GM18909 (cell line): ENCODE data around the gene DENND1A.
A peak's percentile ranks its signal among the peaks of the same experiment; 100 is the strongest.
"Not testable (repeated sequence)": the region's sequence is repeated elsewhere in the genome, so short reads cannot be mapped to it uniquely, and the experiment has no call there.

Source experiments
- ATAC-seq: cut with Tn5 transposase; IDR thresholded peaks from one replicate; pipeline ENCODE4 v1.9.1; 2021; ENCODE audit warnings: mild to moderate bottlenecking; ENCODE audit not compliant: unreplicated experiment, poor library complexity

DENND1A gene

DNA sequence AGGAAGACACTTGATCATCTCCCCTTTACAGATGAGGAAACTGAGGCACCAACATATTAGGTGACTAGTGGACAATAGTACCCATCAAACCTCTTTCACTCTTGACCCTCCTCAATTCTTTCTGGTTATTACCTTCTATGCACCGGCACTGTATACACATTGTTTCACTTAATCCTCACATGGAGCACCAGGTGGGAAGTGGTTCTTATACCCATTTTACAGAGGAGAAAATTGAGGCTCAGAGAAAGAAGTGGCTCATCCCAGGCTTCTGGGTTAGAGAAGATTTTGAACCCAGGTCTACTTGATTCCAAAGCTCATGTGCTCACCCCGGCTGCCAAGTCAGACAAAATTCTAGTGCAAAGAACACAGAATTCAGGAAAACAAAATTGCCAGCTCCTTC lies 17.4 kb upstream of the DENND1A start:
- no peak for ATAC-seq

DNA sequence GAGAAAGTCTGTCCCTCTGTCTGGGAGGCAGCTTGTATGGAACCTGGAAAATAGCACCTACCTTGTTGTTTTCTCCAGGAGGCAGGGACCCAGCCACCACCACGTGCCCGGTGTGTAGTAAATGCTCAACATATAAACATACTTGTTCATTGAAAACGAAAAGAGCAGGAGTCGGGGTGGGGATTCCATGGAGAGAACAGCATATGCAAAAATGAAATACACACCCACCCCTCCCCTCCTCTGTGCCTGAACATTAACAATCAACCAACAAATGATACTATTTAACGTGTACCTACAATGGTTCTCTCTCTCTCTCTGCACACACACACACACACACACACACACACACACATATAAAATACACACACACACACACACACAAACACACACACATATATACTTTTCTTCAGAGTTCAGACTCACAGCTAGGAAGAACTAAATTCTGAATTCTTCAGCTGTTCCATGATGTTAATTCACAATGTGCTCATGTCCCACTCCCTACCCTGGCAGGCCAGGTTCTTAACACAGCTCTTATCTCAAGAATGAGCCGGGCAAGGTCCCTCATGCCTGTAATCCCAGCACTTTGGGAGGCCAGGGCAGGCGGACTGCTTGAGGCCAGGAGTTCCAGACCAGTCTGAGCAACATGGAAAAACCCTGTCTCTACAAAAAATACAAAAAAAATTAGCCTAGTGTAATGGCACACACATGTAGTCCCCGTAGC lies 16.3 kb upstream of the DENND1A start:
- no peak for ATAC-seq

DNA sequence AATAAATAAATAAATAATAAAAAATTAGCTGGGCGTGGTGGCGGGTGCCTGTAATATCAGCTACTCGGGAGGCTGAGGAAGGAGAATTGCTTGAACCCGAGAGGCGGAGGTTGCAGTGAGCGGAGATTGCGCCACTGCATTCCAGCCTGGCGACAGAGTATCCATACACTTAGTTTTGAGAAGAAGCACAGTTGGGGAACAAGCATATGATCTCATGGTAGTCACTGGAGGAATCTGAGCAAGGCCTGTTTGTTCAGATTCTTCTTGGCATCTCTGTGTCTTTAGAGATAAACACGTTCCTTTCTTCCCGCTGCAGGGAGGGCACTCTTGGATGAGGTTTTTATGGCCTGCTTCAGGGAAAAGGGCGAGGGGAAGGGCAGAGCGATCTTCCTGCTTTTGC lies 15.6 kb upstream of the DENND1A start:
- no peak for ATAC-seq

DNA sequence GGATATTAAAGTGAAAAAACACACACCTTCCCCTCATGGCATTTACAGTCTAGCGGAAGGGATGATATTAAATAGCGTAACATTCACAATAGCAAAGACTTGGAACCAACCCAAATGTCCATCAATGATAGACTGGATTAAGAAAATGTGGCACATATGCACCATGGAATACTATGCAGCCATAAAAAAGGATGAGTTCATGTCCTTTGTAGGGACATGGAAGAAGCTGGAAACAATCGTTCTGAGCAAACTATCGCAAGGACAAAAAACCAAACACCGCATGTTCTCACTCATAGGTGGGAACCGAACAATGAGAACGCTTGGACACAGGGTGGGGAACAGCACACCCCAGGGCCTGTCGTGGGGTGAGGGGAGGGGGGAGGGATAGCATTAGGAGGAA lies 14.5 kb upstream of the DENND1A start:
- ATAC-seq: not testable (repeated sequence)

DNA sequence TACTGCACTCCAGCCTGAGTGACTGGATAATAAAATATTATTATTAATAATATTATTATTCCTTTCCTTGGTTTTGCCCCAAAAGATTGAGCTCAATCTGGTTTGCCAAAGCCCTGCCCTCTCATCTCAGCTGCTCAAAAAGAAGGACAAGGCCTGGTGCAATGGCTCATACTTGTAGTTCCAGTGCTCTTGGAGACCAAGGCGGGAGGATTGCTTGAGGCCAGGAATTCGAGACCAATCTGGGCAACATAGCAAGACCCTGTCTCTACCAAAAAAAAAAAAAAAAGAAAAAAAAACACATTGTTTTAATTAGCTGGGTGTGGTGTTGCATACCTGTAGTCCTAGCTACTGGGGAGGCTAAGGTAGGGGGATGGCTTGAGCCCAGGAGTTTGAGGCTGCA lies 13.7 kb upstream of the DENND1A start:
- no peak for ATAC-seq

DNA sequence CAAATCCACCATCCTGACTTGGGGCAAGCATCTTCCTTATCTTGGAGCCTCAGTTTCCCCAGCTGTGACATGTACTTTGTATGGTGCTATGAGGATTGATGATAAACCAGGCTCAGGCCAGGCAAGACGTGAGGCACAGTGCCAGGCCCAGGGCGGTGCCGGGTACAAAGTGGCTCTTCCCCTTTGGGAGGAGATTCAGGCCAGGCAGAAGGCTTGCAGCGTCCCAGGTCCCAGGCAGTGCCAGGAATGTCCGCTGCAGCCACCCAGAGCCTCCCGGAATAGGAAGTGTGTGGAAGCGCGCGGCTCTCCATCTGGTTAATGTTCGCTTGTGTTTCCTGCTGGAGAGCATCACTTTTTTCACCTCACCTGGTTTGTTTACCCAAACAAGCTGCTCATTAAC lies 12.6 kb upstream of the DENND1A start:
- ATAC-seq: no peak

DNA sequence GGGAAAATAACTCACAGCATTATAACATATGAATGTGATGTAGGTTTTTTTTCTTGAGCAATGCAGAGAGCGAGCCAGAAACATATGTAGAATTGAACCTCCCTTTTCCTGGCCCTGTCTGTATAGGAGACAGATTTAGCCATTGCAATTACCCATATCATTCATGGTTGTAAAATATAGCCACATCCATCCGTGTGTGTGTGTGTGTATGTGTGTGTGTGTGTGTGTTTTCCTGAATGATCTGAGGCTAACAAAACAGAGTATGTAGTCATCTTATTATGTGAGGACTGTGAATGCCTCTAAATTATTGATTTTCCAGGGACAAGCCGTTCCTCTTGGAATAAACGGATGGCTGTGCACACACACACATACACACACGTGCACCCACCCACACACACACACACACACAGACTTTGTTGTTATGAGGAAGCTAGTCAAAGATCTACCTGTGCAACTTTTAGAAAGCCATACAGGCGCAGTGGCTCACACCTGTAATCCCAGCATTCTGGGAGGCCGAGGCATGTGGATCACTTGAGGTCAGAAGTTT lies 11.7 kb upstream of the DENND1A start:
- no peak for ATAC-seq

DNA sequence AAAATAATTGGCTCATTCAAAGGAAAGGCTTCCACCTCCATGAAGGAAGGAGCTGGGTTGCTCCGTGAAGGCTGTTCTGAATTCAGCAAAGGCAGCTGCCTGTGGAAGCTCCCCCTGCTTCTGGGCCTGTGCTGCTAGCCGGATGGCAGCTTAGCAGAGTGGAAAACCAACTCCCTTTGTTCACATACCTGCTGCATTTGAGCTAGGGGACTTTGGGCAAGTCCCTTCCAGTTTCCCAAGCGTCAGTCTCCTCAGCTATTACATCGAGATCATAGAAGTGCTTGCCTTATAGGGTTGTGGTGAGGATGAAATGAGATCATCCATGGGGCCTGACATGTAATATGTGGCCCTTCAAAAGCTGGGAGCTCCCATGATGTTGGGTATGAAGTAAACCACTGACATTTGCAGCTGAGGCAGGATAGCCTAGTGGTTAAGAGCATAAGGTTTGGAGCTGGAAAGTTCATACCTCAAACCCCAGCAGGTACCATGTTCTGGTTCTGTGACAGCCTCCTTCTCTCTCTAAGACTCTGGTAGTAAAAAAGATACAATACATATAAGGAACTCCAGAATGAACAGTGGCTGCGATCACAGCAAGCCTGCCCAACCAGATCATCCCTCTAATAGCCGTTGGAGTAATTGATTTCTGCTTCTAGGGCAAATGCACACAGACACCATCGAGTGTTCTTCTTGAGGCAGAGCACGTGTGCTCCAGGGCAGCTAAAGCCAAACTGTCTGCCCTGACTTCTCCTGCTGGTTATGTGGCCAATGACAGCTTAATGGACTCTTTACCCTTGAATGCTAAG lies 11.0 kb upstream of the DENND1A start:
- ATAC-seq: no peak

DNA sequence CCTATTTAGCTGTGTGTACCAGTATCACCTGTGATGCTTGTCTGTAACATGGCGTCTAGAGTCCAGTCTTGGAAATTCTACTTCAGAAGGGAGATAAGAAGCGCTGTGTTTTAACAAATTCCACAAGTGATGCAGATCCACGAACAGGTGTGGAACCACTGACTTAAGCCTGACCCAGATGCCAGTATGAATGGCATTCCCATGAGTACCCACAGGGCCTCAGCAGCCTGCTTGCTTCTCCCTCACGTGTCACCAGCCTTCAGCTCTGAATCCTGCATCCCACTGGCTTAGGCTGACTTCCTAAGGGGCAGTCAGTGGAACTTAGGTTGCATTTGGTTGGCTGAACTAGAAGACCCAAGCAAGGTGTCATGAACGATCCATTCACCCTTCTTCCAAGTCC lies 8.5 kb upstream of the DENND1A start:
- ATAC-seq: no peak

DNA sequence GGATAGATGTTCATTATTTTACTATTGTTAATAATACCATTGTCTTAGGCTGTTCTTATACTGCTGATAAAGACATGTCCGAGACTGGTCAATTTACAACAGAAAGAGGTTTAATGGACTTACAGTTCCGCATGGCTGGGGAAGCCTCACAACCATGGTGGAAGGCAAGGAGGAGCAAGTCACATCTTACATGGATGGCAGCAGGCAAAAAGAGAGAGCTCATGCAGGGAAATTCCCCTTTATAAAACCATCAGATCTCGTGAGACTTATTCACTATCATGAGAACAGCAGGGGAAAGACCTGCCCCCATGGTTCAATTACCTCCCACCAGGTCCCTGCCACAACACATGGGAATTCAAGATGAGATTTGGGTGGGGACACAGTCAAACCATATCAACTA lies 6.6 kb upstream of the DENND1A start:
- not testable (repeated sequence) for ATAC-seq

DNA sequence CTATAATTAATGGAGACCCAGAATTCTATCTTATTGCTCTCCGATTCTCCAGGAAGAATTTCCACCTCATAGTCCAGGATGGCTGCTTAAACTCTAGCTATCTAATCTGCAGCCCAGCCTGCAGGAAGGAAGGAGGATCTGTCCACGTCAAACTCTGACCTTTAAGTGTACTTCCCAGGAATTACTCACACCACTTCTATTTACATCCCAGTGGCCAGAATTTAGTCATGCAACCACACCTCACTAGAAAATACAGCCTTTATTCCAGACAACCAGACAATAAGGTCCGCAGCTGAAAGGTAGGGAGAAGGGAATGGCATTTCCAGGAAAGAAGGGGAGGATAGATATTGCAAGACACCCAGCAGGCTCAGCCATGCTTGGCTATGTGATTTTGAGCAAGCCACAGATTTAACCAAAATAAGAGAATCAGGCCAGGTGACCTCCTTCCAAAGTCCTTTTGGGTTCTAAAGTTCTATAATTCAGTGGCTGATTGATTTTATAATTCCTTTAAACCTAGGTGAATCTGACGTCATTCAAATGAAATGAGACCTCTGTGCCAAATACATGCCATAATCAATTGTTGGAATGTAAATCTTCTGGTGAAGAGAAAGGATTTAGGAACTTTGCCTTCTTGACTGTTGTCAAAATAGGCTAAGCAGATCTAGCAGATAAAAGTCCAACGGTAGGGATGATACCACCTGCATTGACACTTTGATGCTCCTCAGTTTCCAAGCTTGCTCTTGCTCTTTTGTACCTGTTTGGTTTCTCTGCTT lies 3.7 kb upstream of the DENND1A start:
- ATAC-seq: no peak

DNA sequence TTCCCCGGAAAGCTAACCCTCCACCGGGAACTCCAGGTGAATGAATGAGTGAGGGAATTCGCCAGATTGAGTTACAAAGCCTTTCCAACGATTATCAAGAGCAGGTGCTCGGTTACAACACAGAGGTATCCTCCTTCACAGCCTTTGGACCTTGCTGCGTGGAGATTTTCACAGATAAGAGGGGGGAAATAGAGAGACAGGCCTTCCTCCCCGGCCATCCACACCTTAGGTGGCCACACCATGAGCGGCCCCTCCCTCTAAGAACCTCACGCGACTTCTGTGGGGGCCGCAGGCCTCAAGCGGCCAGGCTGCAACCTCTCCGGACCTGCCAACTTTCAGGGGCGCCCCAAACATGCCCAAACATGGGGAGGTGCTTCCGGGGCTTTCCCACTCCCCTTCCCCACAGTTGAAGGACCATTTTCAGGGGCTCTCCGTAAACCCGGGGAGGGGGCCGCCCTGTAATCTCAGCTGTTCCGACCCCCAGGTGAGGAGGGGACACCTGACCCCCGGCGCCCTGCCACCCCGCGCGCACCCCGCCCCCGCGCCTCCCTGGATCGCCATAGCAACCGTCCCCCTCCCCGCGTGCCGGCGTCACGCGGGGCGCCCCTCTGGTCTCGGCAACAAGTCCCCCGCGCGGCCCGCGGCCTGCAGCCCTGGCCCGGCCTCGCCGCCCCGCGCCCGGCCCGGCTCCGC lies 603 bp downstream of the DENND1A start:
- ATAC-seq: peak; percentile 35

DNA sequence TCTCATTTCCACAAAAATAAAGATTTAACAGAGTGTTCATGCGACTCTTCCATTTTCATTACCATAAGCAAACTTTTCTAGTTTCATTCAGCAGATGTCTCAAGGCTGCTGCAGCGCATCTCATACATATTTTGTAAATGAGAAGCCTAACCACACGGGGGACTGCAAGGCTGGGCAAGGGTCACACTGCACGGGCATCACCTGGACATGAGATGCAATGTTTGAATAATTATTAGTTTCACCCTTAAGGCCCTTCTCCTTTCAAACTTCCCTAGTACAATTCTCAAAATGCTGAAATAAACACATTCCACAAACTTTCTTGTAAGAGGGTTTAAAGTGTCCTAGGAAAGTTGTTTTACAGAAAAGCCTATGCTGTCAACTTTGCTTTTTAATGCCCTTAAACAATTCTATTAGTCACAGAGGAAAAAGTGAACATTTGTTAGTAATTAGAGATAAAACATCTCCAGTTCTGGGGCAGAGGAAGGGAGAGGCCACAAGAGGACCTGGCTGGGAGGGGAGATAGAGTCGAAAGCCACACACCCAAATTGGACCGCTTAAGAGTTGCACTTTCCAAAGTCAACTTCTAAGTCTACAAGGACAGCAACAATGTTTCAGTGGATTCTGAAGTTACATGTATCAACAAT lies 1.3 kb downstream of the DENND1A start:
- ATAC-seq: no peak

DNA sequence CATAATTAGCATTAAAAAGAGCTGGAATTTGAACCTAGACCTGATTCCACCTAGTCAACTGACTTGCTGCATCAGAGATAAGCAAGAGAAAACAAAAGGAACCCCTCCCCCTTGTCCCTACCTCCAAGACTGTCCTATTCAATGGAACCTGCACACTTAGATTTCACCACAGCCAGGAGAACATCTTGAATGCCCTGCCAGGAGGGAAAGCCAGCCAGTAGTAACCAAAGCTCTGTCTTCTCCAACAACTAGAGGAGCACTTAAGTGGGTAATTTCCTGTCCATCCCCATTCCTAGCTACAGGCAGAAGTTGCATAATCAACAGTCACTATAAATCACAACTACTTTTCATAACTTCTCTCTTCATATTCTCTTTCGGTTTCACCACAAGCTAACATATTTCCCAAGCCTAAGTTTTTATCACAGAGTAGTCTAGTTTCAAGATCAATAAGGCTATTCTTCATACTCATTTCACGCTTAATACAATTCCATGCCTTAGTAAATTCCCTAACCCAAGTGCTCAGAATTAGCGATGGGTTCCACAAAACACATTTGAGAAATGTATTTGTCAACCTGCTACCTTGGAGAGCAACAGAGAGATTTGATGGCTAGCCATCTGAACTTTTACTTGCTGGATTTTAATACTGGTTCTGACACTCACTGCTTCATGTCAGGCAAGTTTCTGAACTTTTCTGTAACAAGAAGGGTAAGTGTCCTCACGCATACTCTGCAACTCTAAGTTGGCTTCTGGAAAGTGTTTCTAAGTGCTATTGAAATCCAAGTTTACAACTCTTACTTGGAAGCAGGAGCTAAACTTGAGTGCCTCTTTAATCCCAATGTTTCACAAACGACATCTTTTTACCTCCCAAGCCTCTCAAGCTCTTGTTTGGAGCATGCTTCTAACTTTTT lies 2.0 kb downstream of the DENND1A start:
- no peak for ATAC-seq

DNA sequence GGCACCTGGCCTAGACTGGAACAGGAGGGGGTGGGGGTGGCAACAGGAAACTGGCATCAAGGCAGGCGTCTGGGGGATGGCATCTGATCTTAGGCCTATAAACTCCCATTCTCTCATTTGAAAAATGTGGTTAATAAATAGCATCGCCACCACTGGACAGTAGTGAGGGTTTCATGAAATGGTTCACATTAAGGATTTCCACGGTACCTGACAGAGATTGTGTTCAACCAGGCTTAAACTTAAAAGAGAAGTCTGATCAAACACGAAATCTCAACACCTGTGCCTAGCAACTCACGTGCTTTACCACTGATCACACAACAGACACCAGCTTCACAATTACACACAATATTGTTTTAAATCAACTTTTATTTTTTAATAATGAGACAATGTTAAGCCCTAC lies 3.0 kb downstream of the DENND1A start:
- ATAC-seq: no peak

DNA sequence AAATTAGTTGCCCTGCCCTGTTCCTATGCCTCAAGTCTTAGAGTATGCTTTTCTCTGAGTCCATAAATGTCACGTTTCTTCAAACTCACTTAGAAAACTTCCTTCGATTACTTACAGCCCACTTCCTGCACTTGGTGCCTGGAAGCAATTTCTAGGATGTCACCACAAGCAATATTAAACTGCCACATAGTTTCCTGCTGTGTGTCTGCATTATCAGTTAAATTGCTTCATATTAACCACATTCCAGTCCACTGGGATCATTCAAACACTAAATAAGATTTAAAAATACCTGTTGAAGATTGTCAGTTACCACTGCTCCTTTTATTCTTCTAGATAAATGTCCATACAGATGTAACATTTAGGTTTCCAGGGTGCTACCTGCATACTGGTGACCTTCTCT lies 4.1 kb downstream of the DENND1A start:
- ATAC-seq: no peak

DNA sequence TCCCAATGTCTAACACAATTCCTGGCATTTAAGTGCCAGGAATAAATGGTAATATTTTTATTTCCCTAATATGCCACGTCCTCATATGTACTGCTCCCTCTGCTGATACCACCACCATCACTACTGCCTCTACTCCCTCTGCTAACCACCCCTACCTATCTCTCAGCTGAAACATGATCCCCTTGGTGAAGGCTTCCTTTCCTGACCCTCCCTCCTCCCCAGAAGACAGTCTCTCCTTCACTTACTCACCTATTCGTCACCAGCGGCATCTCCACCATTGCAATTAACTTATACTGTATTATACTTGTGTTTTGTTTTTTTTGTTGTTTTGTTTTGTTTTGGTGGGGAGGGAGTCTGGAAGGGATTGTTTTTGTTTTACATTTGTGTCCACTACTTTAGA lies 4.8 kb downstream of the DENND1A start:
- no peak for ATAC-seq

DNA sequence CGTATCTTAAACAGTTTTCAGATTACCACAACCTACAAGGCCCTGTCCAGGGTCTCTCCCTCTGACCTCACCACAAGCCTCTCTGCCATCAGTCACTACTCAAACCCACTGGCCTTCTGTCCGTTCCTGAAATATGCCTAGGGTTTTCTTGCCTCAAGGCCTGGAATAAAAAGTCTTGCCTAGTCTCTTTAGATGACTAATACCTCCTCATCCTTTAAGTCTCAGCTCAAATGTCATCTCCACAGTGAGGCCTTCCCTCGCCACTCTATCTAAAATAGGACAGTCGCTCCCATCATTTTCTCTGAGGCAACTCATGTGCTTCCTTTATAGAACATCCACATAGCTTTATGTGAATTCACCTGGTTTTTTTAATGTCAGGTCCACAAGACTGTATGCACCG lies 5.2 kb downstream of the DENND1A start:
- ATAC-seq: no peak

DNA sequence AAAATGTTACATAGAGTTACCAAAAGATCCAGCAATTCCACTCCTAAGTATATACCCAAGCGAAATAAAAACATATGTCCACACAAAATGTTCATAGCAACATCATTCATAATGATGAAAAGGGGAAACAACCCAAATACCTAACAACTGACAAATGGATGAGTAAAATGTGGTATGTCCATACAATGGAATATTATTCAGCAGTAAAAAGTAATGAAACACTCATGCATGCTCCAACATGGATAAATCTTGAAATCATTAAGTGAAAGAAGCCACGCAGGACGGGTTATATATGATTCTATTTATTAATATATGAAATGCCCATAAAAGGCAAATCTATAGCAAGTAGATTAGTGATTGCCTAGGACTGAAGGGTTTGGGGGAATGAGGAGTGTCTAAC lies 6.0 kb downstream of the DENND1A start:
- no peak for ATAC-seq
